ENCODE results near the gene RO60. TPM values are rescaled to one million over a fixed set of nuclear protein-coding genes. Genes with fewer than 3 reads are reported as not detected.

RO60 gene
- total RNA-seq, 1 experiment from 2014 or later: 86.4 TPM

- TF ChIP-seq PRDM15 (CRISPR knock-in tag; IDR thresholded peaks at IDR 0.05): peak; percentile 41
- TF ChIP-seq ARID4B (CRISPR knock-in tag; IDR thresholded peaks at IDR 0.05; ENCODE audit: borderline replicate concordance): 0 out of 2 replicates have a peak, but pooled peaks have one; percentile 54
- TF ChIP-seq NFE2L1 (CRISPR knock-in tag; IDR thresholded peaks at IDR 0.05): peak; percentile 67; the same call in 1 of the 2 replicates
- TF ChIP-seq ZBTB43 (CRISPR knock-in tag; IDR thresholded peaks at IDR 0.05): peak; percentile 63; the same call in 1 of the 2 replicates
- TF ChIP-seq USF1 (CRISPR knock-in tag; IDR thresholded peaks at IDR 0.05): peak; percentile 67; the same call in 1 of the 2 replicates
- no peak for TF ChIP-seq ZNF317 (CRISPR knock-in tag; IDR thresholded peaks at IDR 0.05; ENCODE audit: borderline replicate concordance, low read depth)
- peak; percentile 52 for TF ChIP-seq FOXP1 (CRISPR knock-in tag; IDR thresholded peaks at IDR 0.05; ENCODE audit: borderline replicate concordance)
- TF ChIP-seq ETV6 (CRISPR knock-in tag; IDR thresholded peaks at IDR 0.05): peak; percentile 84
- peak; percentile 17; the same call in 1 of the 2 replicates for TF ChIP-seq ZNF423 (CRISPR knock-in tag; IDR thresholded peaks at IDR 0.05)
- TF ChIP-seq MYBL2 (CRISPR knock-in tag; IDR thresholded peaks at IDR 0.05): peak; percentile 90; the same call in 1 of the 2 replicates
- peak; percentile 95 for TF ChIP-seq SP1 (CRISPR knock-in tag; conservative IDR thresholded peaks at IDR 0.05)
- TF ChIP-seq MAX (CRISPR knock-in tag; IDR thresholded peaks at IDR 0.05): peak; percentile 74; the same call in 1 of the 2 replicates
- TF ChIP-seq ZNF532 (CRISPR knock-in tag; IDR thresholded peaks at IDR 0.05; ENCODE audit: borderline replicate concordance): peak; percentile 70; the same call in 1 of the 2 replicates
- TF ChIP-seq ESRRA (CRISPR knock-in tag; IDR thresholded peaks at IDR 0.05; ENCODE audit: borderline replicate concordance): peak; percentile 76; the same call in 1 of the 2 replicates
- peak; percentile 88; the same call in 1 of the 2 replicates for TF ChIP-seq HMGXB4 (CRISPR knock-in tag; IDR thresholded peaks at IDR 0.05)
- peak; percentile 73 for TF ChIP-seq FOXP4 (CRISPR knock-in tag; IDR thresholded peaks at IDR 0.05)
Observed at GRCh38 chr1:193059282-193060114, at the start of gene RO60, which contains the start of gene UCHL5 (continued).
